Activated naive CD4-positive, alpha-beta T cell treated with anti-CD3 and anti-CD28 coated beads for 36 hours (primary cell): ENCODE measurements around the gene MAGI2. TPM values are rescaled to one million over a fixed set of nuclear protein-coding genes. Genes with fewer than 3 reads are reported as not detected.

ENCODE experiments used
- CTCF ChIA-PET: fragments of 350-600 bp; sonication (Branson Sonifier 250); formaldehyde crosslinking; loops from one replicate; lab custom pipeline; 2021; ENCODE audit warnings: antibody characterized with exemption; lab: Charles Lee
- DNase-seq: peaks from one replicate; pipeline ENCODE4 v3.0.0-alpha.2; 2020
- H3K27ac Mint-ChIP-seq: one replicate; pipeline ENCODE4 v1.8.0; 2021; ENCODE audit warnings: mild to moderate bottlenecking, mixed read lengths
- H3K27me3 Mint-ChIP-seq: one replicate; pipeline ENCODE4 v1.8.0; 2021; ENCODE audit warnings: low read depth, mixed read lengths
- H3K36me3 Mint-ChIP-seq: one replicate; pipeline ENCODE4 v1.8.0; 2021; ENCODE audit warnings: low read depth, mixed read lengths
- H3K4me1 Mint-ChIP-seq: one replicate; pipeline ENCODE4 v1.8.0; 2021; ENCODE audit warnings: low read depth, mixed read lengths
- H3K4me3 Mint-ChIP-seq: one replicate; pipeline ENCODE4 v1.8.0; 2021; ENCODE audit warnings: mild to moderate bottlenecking, moderate library complexity, mixed read lengths
- H3K9me3 Mint-ChIP-seq: one replicate; pipeline ENCODE4 v1.8.0; 2021; ENCODE audit warnings: mixed read lengths
- intact Hi-C: fragments of 100-400 bp; cut with micrococcal nuclease; formaldehyde crosslinking; loops from one replicate; pipeline ENCODE4 v1.15.1; 2023
- total RNA-seq, 2 experiments: library from RNA; stranded (reverse); gene quantifications; one replicate each; pipeline ENCODE4 v1.2.3, GENCODE V29; 2021

MAGI2 gene
- total RNA-seq, 2 experiments from 2014 or later, result 0.07 to 0.19 TPM

- CTCF ChIA-PET, result no interaction called here
- no peaks in the 10 kb centered on the region for H3K4me1 Mint-ChIP-seq
- H3K27ac Mint-ChIP-seq, result no peak overlapping the region
- H3K9me3 Mint-ChIP-seq, result no peaks in the 10 kb centered on the region
- no peak overlapping the region for H3K4me3 Mint-ChIP-seq
- DNase-seq, result no peak
- H3K36me3 Mint-ChIP-seq, result no peaks in the 10 kb centered on the region
- intact Hi-C loops, result no loop called here
- H3K27me3 Mint-ChIP-seq, result no peaks in the 10 kb centered on the region
Observed at GRCh38 chr7:78734626-78735025, 718.8 kb downstream of the MAGI2 start.

GRCh38 chr7:78720066-78720465 is 733.4 kb downstream of the MAGI2 start:
- Mint-ChIP-seq H3K36me3 (no peaks in the 10 kb centered on the region), H3K4me3 (no peak overlapping the region), H3K27me3 (no peaks in the 10 kb centered on the region), H3K4me1 (no peaks in the 10 kb centered on the region), H3K9me3 (peaks cover 9% of the 10 kb centered on the region), H3K27ac (no peak overlapping the region)
- CTCF ChIA-PET, result no interaction called here
- intact Hi-C loops, result no loop called here
- no peak for DNase-seq

DNA sequence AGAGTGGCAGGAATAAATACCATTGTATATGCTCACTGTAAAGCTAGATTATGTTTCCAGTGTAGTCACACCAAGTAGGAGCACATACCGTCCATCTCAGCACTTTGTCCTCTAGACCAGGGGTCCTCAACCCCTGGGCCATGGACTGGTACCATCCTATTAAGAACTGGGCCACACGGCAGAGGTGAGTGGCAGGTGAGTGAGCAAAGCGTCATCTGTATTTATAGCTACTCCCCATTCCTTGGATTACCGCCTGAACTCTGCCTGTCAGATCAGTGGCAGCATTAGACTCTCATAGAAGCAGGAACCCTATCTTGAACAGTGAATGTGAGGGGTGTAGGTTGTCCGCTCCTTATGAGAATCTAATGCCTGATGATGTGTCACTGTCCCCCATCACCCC is 735.3 kb downstream of the MAGI2 start:
- no peaks in the 10 kb centered on the region for H3K4me1 Mint-ChIP-seq
- no peak overlapping the region for H3K27ac Mint-ChIP-seq
- no peaks in the 10 kb centered on the region for H3K9me3 Mint-ChIP-seq
- CTCF ChIA-PET, result no interaction called here
- intact Hi-C loops, result no loop called here
- H3K36me3 Mint-ChIP-seq, result no peaks in the 10 kb centered on the region
- no peak for DNase-seq
- no peaks in the 10 kb centered on the region for H3K27me3 Mint-ChIP-seq
- no peak overlapping the region for H3K4me3 Mint-ChIP-seq

GRCh38 chr7:78716876-78717275 is 736.6 kb downstream of the MAGI2 start:
- no peaks in the 10 kb centered on the region for H3K27me3 Mint-ChIP-seq
- CTCF ChIA-PET, result no interaction called here
- peaks cover 4% of the 10 kb centered on the region for H3K9me3 Mint-ChIP-seq
- H3K4me1 Mint-ChIP-seq, result no peaks in the 10 kb centered on the region
- DNase-seq, result no peak
- H3K36me3 Mint-ChIP-seq, result no peaks in the 10 kb centered on the region
- intact Hi-C loops, result no loop called here
- H3K27ac Mint-ChIP-seq, result no peak overlapping the region
- no peak overlapping the region for H3K4me3 Mint-ChIP-seq

DNA sequence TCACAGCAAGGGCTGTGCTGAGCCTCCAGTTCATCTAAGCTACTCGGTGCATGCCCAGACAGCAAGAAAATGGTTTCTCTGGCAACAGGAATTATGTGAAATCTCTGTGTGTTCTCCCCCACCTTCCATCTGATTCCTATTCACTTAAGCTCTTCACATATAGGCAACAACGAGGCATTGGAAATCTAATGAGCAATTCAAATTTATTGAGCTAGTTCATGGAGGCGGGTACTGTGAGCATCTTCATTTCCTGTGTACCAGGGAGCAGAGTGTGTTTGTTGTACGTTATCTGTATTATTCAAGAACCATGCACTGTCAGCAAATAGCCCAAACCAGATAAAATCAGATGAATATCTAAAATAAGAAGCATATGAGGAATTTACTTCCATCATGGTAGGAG is 739.1 kb downstream of the MAGI2 start:
- Mint-ChIP-seq H3K9me3 (peaks cover 4% of the 10 kb centered on the region), H3K27ac (no peak overlapping the region), H3K36me3 (no peaks in the 10 kb centered on the region), H3K27me3 (no peaks in the 10 kb centered on the region), H3K4me3 (no peak overlapping the region), H3K4me1 (no peaks in the 10 kb centered on the region)
- DNase-seq, result no peak
- intact Hi-C loops, result no loop called here
- CTCF ChIA-PET, result interaction anchor here (0.5 kb wide), 1 partner anchor 741 kb away, joined by 3 read pairs; no protein-coding TSS in a partner anchor

DNA sequence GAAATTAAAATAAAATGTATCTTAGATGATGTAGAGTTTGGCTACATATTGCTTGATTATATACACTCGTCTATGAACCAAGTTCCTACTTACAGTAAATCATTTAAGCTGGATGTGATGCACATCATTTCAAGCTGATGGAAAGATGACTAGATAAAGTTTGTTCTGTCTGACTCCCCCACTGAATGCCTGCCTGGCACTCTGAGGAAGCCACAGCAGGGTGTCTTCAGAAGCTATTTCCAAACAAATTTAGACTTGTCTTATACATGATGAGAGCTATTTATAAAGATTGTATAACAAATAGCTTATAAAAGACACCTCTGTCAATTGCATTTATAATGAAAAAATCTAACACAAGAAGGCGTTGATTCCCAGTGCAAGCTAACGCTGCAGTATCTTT is 741.4 kb downstream of the MAGI2 start:
- H3K36me3 Mint-ChIP-seq, result no peaks in the 10 kb centered on the region
- no peak overlapping the region for H3K4me3 Mint-ChIP-seq
- CTCF ChIA-PET, result no interaction called here
- H3K9me3 Mint-ChIP-seq, result peaks cover 4% of the 10 kb centered on the region
- H3K27ac Mint-ChIP-seq, result no peak overlapping the region
- H3K4me1 Mint-ChIP-seq, result no peaks in the 10 kb centered on the region
- no peak for DNase-seq
- intact Hi-C loops, result no loop called here
- H3K27me3 Mint-ChIP-seq, result no peaks in the 10 kb centered on the region

DNA sequence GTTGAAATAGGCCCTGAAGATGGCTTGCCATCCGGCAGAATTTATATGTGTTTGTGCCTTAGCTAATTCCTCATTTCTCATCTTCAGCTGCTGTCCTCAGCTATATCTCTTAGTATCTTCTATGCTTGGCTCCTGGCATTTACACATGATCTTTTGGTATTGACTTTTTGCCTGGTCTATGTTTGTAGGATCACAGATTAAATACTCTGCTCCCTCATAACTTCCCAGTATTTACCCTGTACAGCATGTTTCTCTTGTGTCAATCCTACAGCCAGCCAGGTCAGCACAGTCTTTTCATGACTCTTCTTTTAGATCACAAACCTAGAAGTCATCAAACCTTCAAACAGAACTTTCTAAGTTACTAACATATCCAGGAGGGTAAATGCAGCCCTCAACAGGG is 743.8 kb downstream of the MAGI2 start:
- Mint-ChIP-seq H3K9me3 (peaks cover 4% of the 10 kb centered on the region), H3K27me3 (no peaks in the 10 kb centered on the region), H3K36me3 (no peaks in the 10 kb centered on the region), H3K4me3 (no peak overlapping the region), H3K27ac (no peak overlapping the region), H3K4me1 (no peaks in the 10 kb centered on the region)
- intact Hi-C loops, result no loop called here
- DNase-seq, result no peak
- CTCF ChIA-PET, result no interaction called here

DNA sequence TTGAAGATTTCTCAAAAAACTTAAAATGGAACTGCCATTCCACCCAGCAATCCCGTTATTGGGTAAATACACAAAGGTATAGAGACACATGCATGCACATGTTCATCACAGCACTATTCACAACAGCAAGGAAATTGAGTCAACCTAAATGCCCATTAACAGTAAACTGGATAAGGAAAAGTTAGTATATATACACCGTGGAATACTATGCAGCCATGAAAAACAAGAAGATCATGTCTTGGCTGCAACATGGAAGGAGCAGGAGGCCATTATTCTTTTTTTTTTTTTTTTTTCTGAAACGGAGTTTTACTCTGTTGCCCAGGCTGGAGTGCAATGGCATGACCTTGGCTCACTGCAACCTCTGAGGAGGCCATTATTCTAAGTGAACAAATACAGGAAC is 749.0 kb downstream of the MAGI2 start:
- no peaks in the 10 kb centered on the region for H3K36me3 Mint-ChIP-seq
- peaks cover 8% of the 10 kb centered on the region for H3K9me3 Mint-ChIP-seq
- intact Hi-C loops, result no loop called here
- DNase-seq, result no peak
- CTCF ChIA-PET, result no interaction called here
- no peak overlapping the region for H3K27ac Mint-ChIP-seq
- H3K4me1 Mint-ChIP-seq, result no peaks in the 10 kb centered on the region
- H3K4me3 Mint-ChIP-seq, result no peak overlapping the region
- no peaks in the 10 kb centered on the region for H3K27me3 Mint-ChIP-seq

DNA sequence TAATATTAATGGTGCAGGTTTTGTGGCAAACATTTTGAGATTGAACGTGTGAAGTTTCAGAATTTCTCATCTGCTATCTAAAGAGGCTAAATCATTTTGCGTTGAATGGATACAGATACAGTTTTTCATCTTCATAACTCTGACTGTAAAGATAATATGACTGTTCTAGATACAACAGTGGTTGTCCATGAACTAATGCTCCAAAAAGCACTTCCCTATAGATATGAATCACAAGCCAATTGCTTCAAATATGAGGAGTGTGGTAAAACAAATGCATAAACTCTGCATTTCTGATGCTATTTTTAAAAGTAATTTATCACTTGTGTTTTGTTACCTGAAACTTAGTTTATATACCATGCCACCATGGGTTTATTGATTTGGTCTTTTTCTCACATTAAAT is 750.1 kb downstream of the MAGI2 start:
- Mint-ChIP-seq H3K4me1 (no peaks in the 10 kb centered on the region), H3K27ac (no peak overlapping the region), H3K27me3 (no peaks in the 10 kb centered on the region), H3K36me3 (no peaks in the 10 kb centered on the region), H3K9me3 (peaks cover 8% of the 10 kb centered on the region), H3K4me3 (no peak overlapping the region)
- no peak for DNase-seq
- intact Hi-C loops, result no loop called here
- CTCF ChIA-PET, result no interaction called here

GRCh38 chr7:78702770-78703169 is 750.7 kb downstream of the MAGI2 start:
- no peaks in the 10 kb centered on the region for H3K4me1 Mint-ChIP-seq
- no peak overlapping the region for H3K27ac Mint-ChIP-seq
- H3K9me3 Mint-ChIP-seq, result peaks cover 8% of the 10 kb centered on the region
- no peak for DNase-seq
- H3K36me3 Mint-ChIP-seq, result no peaks in the 10 kb centered on the region
- CTCF ChIA-PET, result no interaction called here
- H3K27me3 Mint-ChIP-seq, result no peaks in the 10 kb centered on the region
- intact Hi-C loops, result no loop called here
- H3K4me3 Mint-ChIP-seq, result no peak overlapping the region

DNA sequence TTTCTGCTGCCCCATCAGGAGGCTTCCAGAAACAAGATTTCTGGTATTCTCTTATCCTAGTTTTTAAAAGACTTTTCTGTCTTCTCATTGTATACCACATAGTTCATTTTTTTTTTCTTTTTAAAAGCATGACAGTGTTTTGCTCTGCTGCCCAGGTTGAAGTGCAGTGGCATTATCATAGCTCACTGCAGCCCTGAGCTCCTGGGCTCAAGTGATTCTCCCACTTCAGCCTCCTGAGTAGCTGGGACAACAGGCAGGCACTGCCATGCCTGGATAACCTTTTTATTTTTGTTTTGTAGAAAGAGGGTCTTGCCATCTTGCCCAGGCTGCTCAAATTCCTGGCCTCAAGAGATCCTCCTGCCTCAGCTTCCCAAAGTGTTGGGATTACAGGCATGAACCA is 757.6 kb downstream of the MAGI2 start:
- CTCF ChIA-PET, result no interaction called here
- H3K4me1 Mint-ChIP-seq, result no peaks in the 10 kb centered on the region
- H3K4me3 Mint-ChIP-seq, result no peak overlapping the region
- intact Hi-C loops, result no loop called here
- H3K27me3 Mint-ChIP-seq, result no peaks in the 10 kb centered on the region
- no peak for DNase-seq
- H3K27ac Mint-ChIP-seq, result no peak overlapping the region
- H3K9me3 Mint-ChIP-seq, result no peaks in the 10 kb centered on the region
- H3K36me3 Mint-ChIP-seq, result no peaks in the 10 kb centered on the region

DNA sequence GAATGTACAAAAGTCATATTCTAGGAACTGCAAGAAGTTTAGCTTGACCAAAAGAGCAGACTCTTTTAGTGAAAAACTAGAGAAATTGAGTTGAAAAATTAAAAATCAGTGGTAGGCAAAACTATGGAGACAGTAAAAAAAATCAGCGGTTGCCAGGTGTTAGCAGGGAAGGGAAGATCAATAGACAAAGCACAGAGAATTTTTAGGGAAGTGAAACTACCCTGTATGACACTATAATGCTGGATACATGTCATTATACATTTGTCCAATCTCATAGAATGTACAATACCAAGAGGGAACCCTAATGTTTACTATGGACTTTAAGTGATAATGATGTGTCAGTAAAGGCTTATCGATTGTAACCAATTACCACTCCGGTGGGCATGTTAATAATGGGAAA is 761.9 kb downstream of the MAGI2 start:
- no peak for DNase-seq
- H3K4me3 Mint-ChIP-seq, result no peak overlapping the region
- no peaks in the 10 kb centered on the region for H3K4me1 Mint-ChIP-seq
- H3K9me3 Mint-ChIP-seq, result no peaks in the 10 kb centered on the region
- no peaks in the 10 kb centered on the region for H3K36me3 Mint-ChIP-seq
- H3K27me3 Mint-ChIP-seq, result no peaks in the 10 kb centered on the region
- no peak overlapping the region for H3K27ac Mint-ChIP-seq
- CTCF ChIA-PET, result no interaction called here
- intact Hi-C loops, result no loop called here

DNA sequence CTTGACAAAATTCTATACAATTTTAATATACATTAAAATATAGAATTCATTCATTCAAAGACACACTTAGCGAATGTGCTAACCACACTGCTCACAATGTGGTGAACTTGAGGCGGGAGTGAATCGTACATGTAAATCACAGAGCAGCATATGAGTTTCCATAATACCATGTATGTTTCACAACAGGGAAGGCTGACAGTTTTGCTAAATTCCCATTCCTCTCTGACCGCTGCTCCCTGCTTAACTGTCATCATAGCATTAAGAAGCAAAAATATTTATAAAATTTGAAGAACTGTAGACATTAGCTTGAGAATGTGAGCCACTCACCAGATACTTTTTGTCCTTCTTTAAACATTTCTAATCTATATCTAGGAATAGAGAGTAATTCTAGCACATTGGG is 763.3 kb downstream of the MAGI2 start:
- no peaks in the 10 kb centered on the region for H3K4me1 Mint-ChIP-seq

GRCh38 chr7:78688376-78688775 is 765.1 kb downstream of the MAGI2 start:
- H3K9me3 Mint-ChIP-seq, result no peaks in the 10 kb centered on the region
- H3K27ac Mint-ChIP-seq, result no peak overlapping the region
- H3K27me3 Mint-ChIP-seq, result no peaks in the 10 kb centered on the region
- no peaks in the 10 kb centered on the region for H3K4me1 Mint-ChIP-seq
- CTCF ChIA-PET, result no interaction called here
- intact Hi-C loops, result no loop called here
- no peak for DNase-seq
- H3K4me3 Mint-ChIP-seq, result no peak overlapping the region
- no peaks in the 10 kb centered on the region for H3K36me3 Mint-ChIP-seq

More for the DNA sequence above, 763.3 kb downstream of the MAGI2 start:
- CTCF ChIA-PET, result no interaction called here
- Mint-ChIP-seq H3K36me3 (no peaks in the 10 kb centered on the region), H3K27me3 (no peaks in the 10 kb centered on the region), H3K27ac (no peak overlapping the region), H3K4me3 (no peak overlapping the region), H3K9me3 (no peaks in the 10 kb centered on the region)
- intact Hi-C loops, result no loop called here
- no peak for DNase-seq
